SK-N-SH (cell line): Measurements from ENCODE around the gene EHBP1L1. TPM values are rescaled to one million over a fixed set of nuclear protein-coding genes. Genes with fewer than 3 reads are reported as not detected.

Source experiments
- CTCF ChIA-PET: fragments of 300-600, 350-600 bp; formaldehyde crosslinking; extraction: SDS; loops from one replicate; lab custom pipeline; 2021; lab: Yijun Ruan, JAX
- POLR2A ChIA-PET: fragments of 350-600 bp; sonication (Branson Sonifier 250); formaldehyde crosslinking; extraction: SDS; loops from one replicate; lab custom pipeline; 2020; ENCODE audit warnings: antibody characterized with exemption, inconsistent platforms; lab: Yijun Ruan, JAX
- DNase-seq: peaks from one replicate; pipeline ENCODE4 v3.0.0; 2012
- H2AFZ ChIP-seq: fragments of 200-600 bp; sonication (generic); 2 replicates; pipeline ENCODE4 v1.8.1; 2016; ENCODE audit warnings: antibody characterized with exemption, mild to moderate bottlenecking, low read depth
- H3F3A ChIP-seq: fragments of 200-600 bp; sonication (generic); replicated peaks from 2 replicates; pipeline ENCODE3; 2016; ENCODE audit warnings: antibody characterized with exemption, mild to moderate bottlenecking; ENCODE audit not compliant: insufficient read depth
- H3K27ac ChIP-seq, 2 experiments: fragments of 200-500 bp in 1 of 2; fragments of 200-600 bp in 1 of 2; sonication (Bioruptor generic) in 1 of 2; sonication (generic), shearing (Covaris generic) in 1 of 2; 2 replicates each; pipeline versions ENCODE4 v1.5.1 to v1.6.1; 2014 to 2016; ENCODE audit warnings: low read depth in 2 of 2, inconsistent platforms in 1 of 2, low read length in 1 of 2, mild to moderate bottlenecking in 1 of 2, mixed read lengths in 1 of 2
- H3K27me3 ChIP-seq: fragments of 200-600 bp; sonication (generic), shearing (Covaris generic); 2 replicates; pipeline ENCODE4 v1.6.1; 2016; ENCODE audit warnings: mixed run types; ENCODE audit not compliant: insufficient read depth
- H3K36me3 ChIP-seq, 2 experiments: fragments of 200-500 bp in 1 of 2; fragments of 200-600 bp in 1 of 2; sonication (Bioruptor generic) in 1 of 2; sonication (generic) in 1 of 2; replicated peaks in 1 of 2; 2 replicates each; pipeline versions ENCODE3 to v1.5.1; 2014 to 2016; ENCODE audit warnings: low read length in 1 of 2, mild to moderate bottlenecking in 1 of 2; ENCODE audit not compliant: insufficient read depth in 2 of 2, control insufficient read depth in 1 of 2
- H3K4me1 ChIP-seq, 2 experiments: fragments of 200-500 bp in 1 of 2; fragments of 200-600 bp in 1 of 2; sonication (Bioruptor generic) in 1 of 2; sonication (generic), shearing (Covaris generic) in 1 of 2; 2 replicates each; pipeline versions ENCODE4 v1.5.1 to v1.6.1; 2014 to 2016; ENCODE audit warnings: low read depth in 1 of 2, low read length in 1 of 2, mixed run types in 1 of 2; ENCODE audit not compliant: insufficient read depth in 2 of 2, control insufficient read depth in 1 of 2
- H3K4me2 ChIP-seq: fragments of 200-600 bp; sonication (generic), shearing (Covaris generic); 2 replicates; pipeline ENCODE4 v1.6.1; 2017; ENCODE audit warnings: mixed run types
- H3K4me3 ChIP-seq, 2 experiments: fragments of 200-500 bp in 1 of 2; fragments of 200-600 bp in 1 of 2; sonication (Bioruptor generic) in 1 of 2; sonication (generic), shearing (Covaris generic) in 1 of 2; 2 replicates each; pipeline versions ENCODE4 v1.5.1 to v1.8.1; 2014 to 2016; ENCODE audit warnings: low read depth in 2 of 2, inconsistent platforms in 1 of 2, low read length in 1 of 2, mild to moderate bottlenecking in 1 of 2, mixed read lengths in 1 of 2, moderate library complexity in 1 of 2
- H3K79me2 ChIP-seq: fragments of 200-600 bp; sonication (generic); 2 replicates; pipeline ENCODE4 v1.8.1; 2017; ENCODE audit warnings: mild to moderate bottlenecking; ENCODE audit not compliant: insufficient read depth
- H3K9ac ChIP-seq: fragments of 200-600 bp; sonication (generic); 2 replicates; pipeline ENCODE4 v1.6.1; 2017; ENCODE audit warnings: mixed run types
- H3K9me2 ChIP-seq: fragments of 200-600 bp; sonication (generic); 2 replicates; pipeline ENCODE4 v1.6.1; 2017; ENCODE audit warnings: mixed run types
- H3K9me3 ChIP-seq: fragments of 200-600 bp; sonication (generic); 2 replicates; pipeline ENCODE4 v1.6.1; 2017; ENCODE audit warnings: mixed run types, mild to moderate bottlenecking, moderate library complexity
- H4K20me1 ChIP-seq: fragments of 200-600 bp; sonication (generic); 2 replicates; pipeline ENCODE4 v1.6.1; 2017; ENCODE audit warnings: mild to moderate bottlenecking, mixed run types; ENCODE audit not compliant: insufficient read depth
- RXRA ChIP-seq: IDR thresholded peaks from 2 replicates; pipeline ENCODE4 v1.4.0; 2012; ENCODE audit warnings: low read depth, mild to moderate bottlenecking, borderline replicate concordance
- WGBS: methylation state at CpG from one replicate; pipeline ENCODE4 v1.1.6; 2017; ENCODE audit warnings: low lambda C conversion rate; 5-methylcytosine and 5-hydroxymethylcytosine counted together
- polyA plus RNA-seq, 3 experiments: library from polyadenylated mRNA; depleted of rRNA; stranded (reverse); fragments of >200 nt; gene quantifications; 2 replicates each; pipeline ENCODE4 v1.2.3, GENCODE V29; 2012
- small RNA-seq, 7 experiments: library from RNA; depleted of rRNA; stranded (forward); fragments of <200 nt; gene quantifications; one replicate each; pipeline ENCODE3, GENCODE V24; 2012
- TF ChIP-seq, protein P1 (sequence below): IDR thresholded peaks from 2 replicates; pipeline ENCODE4; 2012
- TF ChIP-seq, protein P2 (sequence below): IDR thresholded peaks from 2 replicates; pipeline ENCODE4 v1.4.0; 2012; ENCODE audit warnings: low read depth

EHBP1L1 gene
- polyA plus RNA-seq, 1 of the 3 experiments (the other 2 are of a cell fraction) = 48.7 TPM

DNA sequence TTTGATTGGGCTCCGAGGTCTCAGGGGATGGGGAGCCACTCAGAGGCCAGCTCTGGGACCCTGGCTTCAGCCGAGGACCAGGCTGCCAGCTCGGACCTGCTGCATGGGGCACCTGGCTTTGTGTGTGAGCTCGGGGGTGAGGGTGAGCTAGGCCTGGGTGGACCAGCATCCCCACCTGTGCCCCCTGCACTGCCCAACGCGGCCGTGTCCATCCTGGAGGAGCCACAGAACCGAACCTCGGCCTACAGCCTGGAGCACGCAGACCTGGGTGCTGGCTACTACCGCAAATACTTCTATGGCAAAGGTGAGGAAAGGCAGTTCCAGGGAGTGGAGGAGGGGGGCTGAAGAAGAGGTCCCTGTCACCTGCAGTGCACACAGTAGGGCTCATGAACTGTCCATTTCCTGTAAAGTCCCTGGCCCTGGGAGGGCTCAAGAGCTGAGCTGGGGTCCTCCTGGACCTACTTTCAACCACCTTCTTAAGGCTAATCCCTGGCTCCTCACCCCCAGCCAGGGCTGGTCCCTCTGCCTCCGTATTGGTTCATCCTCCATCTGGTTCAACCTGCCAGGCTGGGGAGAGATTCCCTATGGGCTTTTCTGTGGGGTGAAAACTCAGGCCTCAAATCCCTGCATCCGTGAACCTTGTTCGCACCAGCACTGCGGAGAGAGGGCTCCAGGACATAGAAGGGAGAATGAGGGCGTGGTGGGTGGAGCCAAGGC lies 65.6 kb downstream of the EHBP1L1 start:
- H3K9me3 ChIP-seq = no peaks in the 10 kb centered on the region
- H3F3A ChIP-seq = peaks cover 22% of the 10 kb centered on the region
- H3K27ac ChIP-seq = no peak overlapping the region
- no peak overlapping the region for H3K9ac ChIP-seq
- 97% methylated on average over 6 of the region's 16 CpGs for WGBS
- no peaks in the 10 kb centered on the region for H3K27me3 ChIP-seq
- no peak overlapping the region for H2AFZ ChIP-seq
- no peak overlapping the region for H3K4me2 ChIP-seq
- no peaks in the 10 kb centered on the region for H3K9me2 ChIP-seq
- no peak for DNase-seq
- POLR2A ChIA-PET = interaction anchor here (1.0 to 3.9 kb wide), 2 partner anchors 11 to 23 kb away, joined by 3 to 25 read pairs; no protein-coding TSS in a partner anchor
- H3K79me2 ChIP-seq = peaks cover 16% of the 10 kb centered on the region
- peaks cover 5 to 25% of the 10 kb centered on the region in 2 experiments; a peak in 3 of 4 replicates for H3K4me1 ChIP-seq
- CTCF ChIA-PET = interaction anchor here (0.6 to 4.5 kb wide), 2 partner anchors 15 to 139 kb away, joined by 3 to 42 read pairs; no protein-coding TSS in a partner anchor
- H3K36me3 ChIP-seq = peaks cover 0 to 14% of the 10 kb centered on the region in 2 experiments
- no peak overlapping the region for H3K4me3 ChIP-seq
- TF ChIP-seq, protein P1, sequence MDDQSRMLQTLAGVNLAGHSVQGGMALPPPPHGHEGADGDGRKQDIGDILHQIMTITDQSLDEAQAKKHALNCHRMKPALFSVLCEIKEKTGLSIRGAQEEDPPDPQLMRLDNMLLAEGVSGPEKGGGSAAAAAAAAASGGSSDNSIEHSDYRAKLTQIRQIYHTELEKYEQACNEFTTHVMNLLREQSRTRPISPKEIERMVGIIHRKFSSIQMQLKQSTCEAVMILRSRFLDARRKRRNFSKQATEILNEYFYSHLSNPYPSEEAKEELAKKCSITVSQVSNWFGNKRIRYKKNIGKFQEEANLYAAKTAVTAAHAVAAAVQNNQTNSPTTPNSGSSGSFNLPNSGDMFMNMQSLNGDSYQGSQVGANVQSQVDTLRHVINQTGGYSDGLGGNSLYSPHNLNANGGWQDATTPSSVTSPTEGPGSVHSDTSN = no peak
- TF ChIP-seq, protein P2, sequence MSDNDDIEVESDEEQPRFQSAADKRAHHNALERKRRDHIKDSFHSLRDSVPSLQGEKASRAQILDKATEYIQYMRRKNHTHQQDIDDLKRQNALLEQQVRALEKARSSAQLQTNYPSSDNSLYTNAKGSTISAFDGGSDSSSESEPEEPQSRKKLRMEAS = no peak
- TF ChIP-seq RXRA = no peak
- TF ChIP-seq, all 33 proteins: peak for 0
- peaks cover 9% of the 10 kb centered on the region for H4K20me1 ChIP-seq

Small RNA genes lying within 50 kb of the gene (small RNA-seq; reads per million reads assigned to genes)
- gene AP001362.1 = 0 reads per million in 7 experiments
- 0 to 1.2 (median 0) reads per million in 7 experiments for gene MIR4690

Other genes starting within 250 kb of the EHBP1L1 start
- 29.6 and 44.9 TPM in 2 replicates for gene DPF2, start 242.2 kb upstream of the EHBP1L1 start, polyA plus RNA-seq (2012; rRNA removed)
- 0.34 and 0.41 TPM in 2 replicates for gene TIGD3, start 221.3 kb upstream of the EHBP1L1 start, polyA plus RNA-seq (2012; rRNA removed)
- gene SLC25A45, start 193.4 kb upstream of the EHBP1L1 start, polyA plus RNA-seq (2012; rRNA removed) = 3.1 and 3.6 TPM in 2 replicates
- gene FRMD8, start 189.4 kb upstream of the EHBP1L1 start, polyA plus RNA-seq (2012; rRNA removed) = 17.4 and 19.0 TPM in 2 replicates
- gene NEAT1, start 153.3 kb upstream of the EHBP1L1 start, polyA plus RNA-seq (2012; rRNA removed) = 435 and 479 TPM in 2 replicates
- gene MALAT1, start 77.0 kb upstream of the EHBP1L1 start, polyA plus RNA-seq (2012; rRNA removed) = 285 and 510 TPM in 2 replicates
- gene SCYL1, start 51.0 kb upstream of the EHBP1L1 start, polyA plus RNA-seq (2012; rRNA removed) = 76.7 and 79.9 TPM in 2 replicates
- gene LTBP3, start 17.7 kb upstream of the EHBP1L1 start, polyA plus RNA-seq (2012; rRNA removed) = 92.1 and 167 TPM in 2 replicates
- 62.5 and 78.1 TPM in 2 replicates for gene ZNRD2, start 5.6 kb upstream of the EHBP1L1 start, polyA plus RNA-seq (2012; rRNA removed)
- gene FAM89B, start 3.5 kb upstream of the EHBP1L1 start, polyA plus RNA-seq (2012; rRNA removed) = 61.3 and 65.3 TPM in 2 replicates
- gene KCNK7, start 19.7 kb downstream of the EHBP1L1 start, polyA plus RNA-seq (2012; rRNA removed) = 0.34 and 0.58 TPM in 2 replicates
- 28.9 and 31.1 TPM in 2 replicates for gene MAP3K11, start 38.2 kb downstream of the EHBP1L1 start, polyA plus RNA-seq (2012; rRNA removed)
- 23.8 and 33.7 TPM in 2 replicates for gene PCNX3, start 39.7 kb downstream of the EHBP1L1 start, polyA plus RNA-seq (2012; rRNA removed)
- 15.1 and 18.7 TPM in 2 replicates for gene SIPA1, start 62.0 kb downstream of the EHBP1L1 start, polyA plus RNA-seq (2012; rRNA removed)
- gene RELA, start 86.9 kb downstream of the EHBP1L1 start, polyA plus RNA-seq (2012; rRNA removed) = 28.1 and 49.5 TPM in 2 replicates
- gene KAT5, start 136.2 kb downstream of the EHBP1L1 start, polyA plus RNA-seq (2012; rRNA removed) = 44.5 and 51.9 TPM in 2 replicates
- 43.9 and 50.9 TPM in 2 replicates for gene RNASEH2C, start 144.7 kb downstream of the EHBP1L1 start, polyA plus RNA-seq (2012; rRNA removed)
- 3.8 and 4.6 TPM in 2 replicates for gene AP5B1, start 204.9 kb downstream of the EHBP1L1 start, polyA plus RNA-seq (2012; rRNA removed)
- not detected in 2 replicates for gene OVOL1, start 211.0 kb downstream of the EHBP1L1 start, polyA plus RNA-seq (2012; rRNA removed)